ENCODE data around the gene GRAP2.

GRAP2 gene

DNA sequence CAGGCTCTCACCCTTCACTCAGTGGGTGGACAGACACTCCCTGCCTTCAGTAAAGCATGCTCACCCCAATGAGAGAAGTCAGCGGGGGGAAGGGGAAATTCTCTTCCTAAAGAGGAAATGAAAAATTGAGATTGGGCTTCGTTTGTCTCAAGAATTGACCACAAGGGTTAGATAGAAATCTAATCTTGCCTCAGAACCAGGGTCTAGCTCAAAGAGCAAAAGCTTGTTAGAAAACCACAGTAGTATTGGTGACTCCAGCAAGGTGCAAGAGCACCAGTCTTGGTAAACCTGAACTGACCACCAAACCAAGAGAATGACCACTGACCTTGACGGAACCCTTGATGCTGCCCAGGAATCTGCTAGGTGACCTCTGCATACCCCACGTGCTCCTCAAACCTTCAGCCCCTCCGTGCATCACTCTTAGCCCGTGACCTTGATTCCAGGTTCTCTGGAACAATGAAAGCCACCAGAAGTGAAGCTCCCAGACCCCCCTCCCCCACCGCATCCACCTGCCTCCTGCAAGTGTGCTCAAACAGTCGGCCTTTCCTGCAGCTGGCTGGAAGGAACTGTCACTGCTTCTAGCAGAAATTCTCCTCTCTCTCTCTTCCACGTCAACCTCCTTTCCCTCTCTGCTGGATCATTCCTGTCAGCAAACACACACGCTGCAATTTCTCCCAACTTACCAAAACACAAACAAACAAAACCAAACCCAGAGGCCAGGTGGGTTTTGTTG, 56.2 kb downstream of the GRAP2 start:
- no peaks in the 10 kb centered on the region for H3K36me3 ChIP-seq (ENCODE audit: control insufficient read depth, insufficient read depth, low read length)
- H3K27me3 ChIP-seq (ENCODE audit: insufficient read depth, low read length, poor library complexity), result no peaks in the 10 kb centered on the region
- no peaks in the 10 kb centered on the region for H3K79me2 ChIP-seq (ENCODE audit: control insufficient read depth, insufficient read depth, low read length)
- H2AK5ac ChIP-seq (ENCODE audit: low read length), result no peak overlapping the region
- H3K79me1 ChIP-seq (ENCODE audit: low read length), result no peaks in the 10 kb centered on the region
- H3K4me3 ChIP-seq (ENCODE audit: low read length), result no peak overlapping the region
- H2BK5ac ChIP-seq (ENCODE audit: low read length), result no peak overlapping the region
- H3K56ac ChIP-seq (ENCODE audit: low read length), result no peak overlapping the region
- no peak overlapping the region for H2BK120ac ChIP-seq (ENCODE audit: low read depth, low read length)
- DNase-seq, result no peak
- no peak overlapping the region for H2BK15ac ChIP-seq (replicated peaks; ENCODE audit: low read depth)
- H3K9ac ChIP-seq (ENCODE audit: low read length), result no peak overlapping the region
- no peak overlapping the region for H3K4me2 ChIP-seq (ENCODE audit: low read length)
- no peak overlapping the region for H3K27ac ChIP-seq (ENCODE audit: low read depth, low read length)
- no peak overlapping the region for H3K18ac ChIP-seq (ENCODE audit: low read length)
- peaks cover 3% of the 10 kb centered on the region for H3K4me1 ChIP-seq (ENCODE audit: control insufficient read depth, low read depth, low read length)
- no peak overlapping the region for H4K8ac ChIP-seq (ENCODE audit: low read depth, low read length)
- peak overlapping the region; percentile 66 for H3K23ac ChIP-seq (ENCODE audit: low read length)
- 100% methylated on average over 1 of the region's 10 CpGs for WGBS (ENCODE audit: extremely low coverage, insufficient coverage, low lambda C conversion rate)
- no peak overlapping the region for H4K5ac ChIP-seq (ENCODE audit: low read length)
- H3K4ac ChIP-seq (ENCODE audit: low read depth, low read length), result no peak overlapping the region

DNA sequence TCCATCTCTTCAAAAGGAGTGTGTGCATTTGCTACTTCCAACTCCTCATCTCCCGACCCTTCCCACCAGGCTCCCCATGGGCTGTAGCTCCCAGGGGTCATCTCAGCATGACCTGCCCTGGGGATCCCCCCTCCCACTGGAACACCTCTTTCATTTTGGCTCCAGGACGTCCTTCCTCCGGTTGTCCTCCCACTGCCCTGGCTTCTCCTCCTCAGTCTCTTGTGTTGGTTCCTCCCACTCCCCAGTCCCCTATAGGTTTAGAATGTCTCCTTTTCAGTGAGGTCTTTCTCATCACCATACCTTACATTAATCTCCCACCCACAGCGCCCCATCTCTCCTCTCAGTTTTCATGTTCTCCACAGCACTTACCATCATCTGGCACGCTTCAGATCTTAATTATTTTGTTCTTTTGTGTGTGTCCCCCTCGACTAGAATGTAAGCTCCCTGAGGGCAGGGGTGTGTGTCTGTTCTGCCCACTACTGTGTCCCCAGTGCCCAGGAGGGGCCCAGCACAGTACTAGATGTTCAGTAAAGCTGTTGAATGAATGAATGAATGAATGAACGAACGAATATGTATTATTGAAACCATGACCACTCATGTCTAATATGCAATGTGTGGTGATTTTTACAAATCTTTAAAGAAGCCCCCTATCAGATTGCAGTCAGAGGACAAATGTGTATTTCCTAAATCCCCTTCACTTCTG, 57.3 kb downstream of the GRAP2 start:
- Histone ChIP-seq H3K27ac (ENCODE audit: low read depth, low read length) (no peak overlapping the region), H3K9ac (ENCODE audit: low read length) (no peak overlapping the region), H3K79me2 (ENCODE audit: control insufficient read depth, insufficient read depth, low read length) (no peaks in the 10 kb centered on the region), H3K27me3 (ENCODE audit: insufficient read depth, low read length, poor library complexity) (no peaks in the 10 kb centered on the region), H3K4me3 (ENCODE audit: low read length) (no peak overlapping the region), H4K8ac (ENCODE audit: low read depth, low read length) (no peak overlapping the region), H2AK5ac (ENCODE audit: low read length) (no peak overlapping the region), H3K56ac (ENCODE audit: low read length) (no peak overlapping the region), H3K79me1 (ENCODE audit: low read length) (no peaks in the 10 kb centered on the region), H2BK15ac (replicated peaks; ENCODE audit: low read depth) (no peak overlapping the region), H2BK120ac (ENCODE audit: low read depth, low read length) (no peak overlapping the region), H2BK5ac (ENCODE audit: low read length) (no peak overlapping the region), H3K23ac (ENCODE audit: low read length) (no peak overlapping the region), H3K36me3 (ENCODE audit: control insufficient read depth, insufficient read depth, low read length) (no peaks in the 10 kb centered on the region), H3K4me2 (ENCODE audit: low read length) (no peak overlapping the region), H3K4me1 (ENCODE audit: control insufficient read depth, low read depth, low read length) (peaks cover 3% of the 10 kb centered on the region), H3K18ac (ENCODE audit: low read length) (no peak overlapping the region), H4K5ac (ENCODE audit: low read length) (no peak overlapping the region), H3K4ac (ENCODE audit: low read depth, low read length) (no peak overlapping the region)
- DNase-seq, result no peak
- no CpG with 5 or more reads among the region's 8 CpGs for WGBS (ENCODE audit: extremely low coverage, insufficient coverage, low lambda C conversion rate)

DNA sequence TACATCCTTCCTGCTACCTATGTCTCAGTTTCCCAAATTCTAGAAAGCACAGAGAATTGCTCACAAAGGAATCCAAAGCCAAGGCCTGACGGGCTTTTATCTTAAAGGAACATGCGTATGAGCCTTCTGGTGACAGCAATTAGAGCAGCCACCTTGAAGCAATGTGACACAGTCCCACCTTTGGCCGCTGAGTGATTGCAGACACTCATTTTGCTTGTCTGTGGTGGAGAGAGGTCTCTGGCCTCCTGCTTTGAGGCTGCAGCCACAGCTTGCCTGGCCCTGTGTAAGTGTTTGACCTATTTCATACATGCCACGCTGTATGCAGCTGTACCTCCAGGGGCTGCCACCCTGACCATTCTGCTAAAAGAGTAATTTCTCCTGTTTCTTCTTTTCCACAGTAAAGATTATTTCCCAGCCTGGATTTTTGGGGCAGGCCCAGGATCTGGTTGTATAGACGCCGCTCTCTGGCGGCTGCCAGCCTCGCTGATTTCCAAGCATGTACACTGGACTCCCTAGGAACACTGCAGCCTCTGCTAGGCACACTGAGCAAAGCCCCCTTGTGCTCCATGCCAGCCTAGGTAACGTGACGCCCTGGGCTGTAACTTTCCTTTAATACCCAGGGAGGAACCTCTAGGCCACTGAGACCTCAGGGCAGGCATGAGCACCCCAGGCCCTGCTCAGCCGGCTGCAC, 58.2 kb downstream of the GRAP2 start:
- no peak overlapping the region for H4K5ac ChIP-seq (ENCODE audit: low read length)
- no peak overlapping the region for H2BK15ac ChIP-seq (replicated peaks; ENCODE audit: low read depth)
- H3K56ac ChIP-seq (ENCODE audit: low read length), result no peak overlapping the region
- no peaks in the 10 kb centered on the region for H3K79me2 ChIP-seq (ENCODE audit: control insufficient read depth, insufficient read depth, low read length)
- H3K4ac ChIP-seq (ENCODE audit: low read depth, low read length), result no peak overlapping the region
- DNase-seq, result no peak
- no peak overlapping the region for H2BK5ac ChIP-seq (ENCODE audit: low read length)
- no peaks in the 10 kb centered on the region for H3K79me1 ChIP-seq (ENCODE audit: low read length)
- H3K4me3 ChIP-seq (ENCODE audit: low read length), result no peak overlapping the region
- no peak overlapping the region for H3K9ac ChIP-seq (ENCODE audit: low read length)
- H3K27me3 ChIP-seq (ENCODE audit: insufficient read depth, low read length, poor library complexity), result no peaks in the 10 kb centered on the region
- H3K4me2 ChIP-seq (ENCODE audit: low read length), result no peak overlapping the region
- H4K8ac ChIP-seq (ENCODE audit: low read depth, low read length), result no peak overlapping the region
- no peak overlapping the region for H3K27ac ChIP-seq (ENCODE audit: low read depth, low read length)
- no peak overlapping the region for H2BK120ac ChIP-seq (ENCODE audit: low read depth, low read length)
- WGBS (ENCODE audit: extremely low coverage, insufficient coverage, low lambda C conversion rate), result no CpG with 5 or more reads among the region's 11 CpGs
- H3K18ac ChIP-seq (ENCODE audit: low read length), result no peak overlapping the region
- no peaks in the 10 kb centered on the region for H3K36me3 ChIP-seq (ENCODE audit: control insufficient read depth, insufficient read depth, low read length)
- no peak overlapping the region for H3K23ac ChIP-seq (ENCODE audit: low read length)
- peaks cover 3% of the 10 kb centered on the region for H3K4me1 ChIP-seq (ENCODE audit: control insufficient read depth, low read depth, low read length)
- H2AK5ac ChIP-seq (ENCODE audit: low read length), result no peak overlapping the region

DNA sequence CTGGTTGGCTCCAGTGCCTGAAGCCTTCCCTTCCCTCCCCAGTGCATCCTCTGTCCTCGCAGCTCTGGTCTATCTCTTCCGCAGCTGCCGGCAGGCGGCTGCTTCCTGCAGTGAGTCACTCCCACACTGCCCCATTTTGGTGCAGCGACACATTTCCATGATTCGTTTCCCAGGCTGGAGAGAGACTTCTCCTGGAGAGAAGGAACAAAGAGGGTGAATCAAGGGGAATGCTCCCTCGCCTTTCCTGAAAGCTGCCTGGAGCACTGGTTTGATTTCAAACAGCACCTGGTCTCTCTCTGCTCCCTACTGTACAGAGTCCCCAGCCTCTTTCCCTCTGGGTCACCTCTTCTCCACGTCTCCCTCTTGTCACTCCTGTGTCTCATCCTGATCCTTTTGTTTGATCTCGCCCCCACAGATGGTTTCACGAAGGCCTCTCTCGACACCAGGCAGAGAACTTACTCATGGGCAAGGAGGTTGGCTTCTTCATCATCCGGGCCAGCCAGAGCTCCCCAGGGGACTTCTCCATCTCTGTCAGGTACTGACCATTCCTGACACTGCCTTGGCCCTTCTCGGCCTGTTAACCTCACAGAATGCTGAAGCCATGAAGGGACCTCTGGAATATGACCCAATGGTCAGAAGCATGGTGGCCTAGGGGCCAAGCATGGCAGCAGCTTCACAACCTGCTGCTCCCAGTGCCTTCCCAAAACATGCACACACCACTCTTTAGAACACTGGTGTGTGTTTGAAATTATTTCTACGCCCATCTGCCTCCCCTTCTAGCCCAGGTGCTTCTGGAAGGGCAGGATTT, 59.0 kb downstream of the GRAP2 start, which contains the start of gene TMA7B:
TMA7B (plus strand) TSS at position 758 of the 808 bp plus-strand sequence. CDS start 3,978 bp downstream, outside the sequence.
- no peaks in the 10 kb centered on the region for H3K27me3 ChIP-seq (ENCODE audit: insufficient read depth, low read length, poor library complexity)
- no peaks in the 10 kb centered on the region for H3K36me3 ChIP-seq (ENCODE audit: control insufficient read depth, insufficient read depth, low read length)
- no peak within 1 kb of the TSS for H2BK15ac ChIP-seq (replicated peaks; ENCODE audit: low read depth)
- H3K79me1 ChIP-seq (ENCODE audit: low read length), result no peaks in the 10 kb centered on the region
- no peak within 1 kb of the TSS for H3K23ac ChIP-seq (ENCODE audit: low read length)
- no peak within 1 kb of the TSS for H3K27ac ChIP-seq (ENCODE audit: low read depth, low read length)
- peak within 1 kb of the TSS; percentile 12 for H3K56ac ChIP-seq (ENCODE audit: low read length)
- H2BK120ac ChIP-seq (ENCODE audit: low read depth, low read length), result no peak within 1 kb of the TSS
- no peak within 1 kb of the TSS for H2BK5ac ChIP-seq (ENCODE audit: low read length)
- no peak within 1 kb of the TSS for H3K4me3 ChIP-seq (ENCODE audit: low read length)
- no peak within 1 kb of the TSS for H3K4me2 ChIP-seq (ENCODE audit: low read length)
- no CpG with 5 or more reads among the region's 14 CpGs for WGBS (ENCODE audit: extremely low coverage, insufficient coverage, low lambda C conversion rate)
- H2AK5ac ChIP-seq (ENCODE audit: low read length), result peak within 1 kb of the TSS; percentile 49
- H3K4me1 ChIP-seq (ENCODE audit: control insufficient read depth, low read depth, low read length), result peaks cover 3% of the 10 kb centered on the region
- H3K79me2 ChIP-seq (ENCODE audit: control insufficient read depth, insufficient read depth, low read length), result no peaks in the 10 kb centered on the region
- H3K4ac ChIP-seq (ENCODE audit: low read depth, low read length), result no peak within 1 kb of the TSS
- H3K18ac ChIP-seq (ENCODE audit: low read length), result no peak within 1 kb of the TSS
- peak within 1 kb of the TSS; percentile 17 for H3K9ac ChIP-seq (ENCODE audit: low read length)
- H4K5ac ChIP-seq (ENCODE audit: low read length), result no peak within 1 kb of the TSS
- no peak within 1 kb of the TSS for H4K8ac ChIP-seq (ENCODE audit: low read depth, low read length)
- peak; percentile 86 for DNase-seq

DNA sequence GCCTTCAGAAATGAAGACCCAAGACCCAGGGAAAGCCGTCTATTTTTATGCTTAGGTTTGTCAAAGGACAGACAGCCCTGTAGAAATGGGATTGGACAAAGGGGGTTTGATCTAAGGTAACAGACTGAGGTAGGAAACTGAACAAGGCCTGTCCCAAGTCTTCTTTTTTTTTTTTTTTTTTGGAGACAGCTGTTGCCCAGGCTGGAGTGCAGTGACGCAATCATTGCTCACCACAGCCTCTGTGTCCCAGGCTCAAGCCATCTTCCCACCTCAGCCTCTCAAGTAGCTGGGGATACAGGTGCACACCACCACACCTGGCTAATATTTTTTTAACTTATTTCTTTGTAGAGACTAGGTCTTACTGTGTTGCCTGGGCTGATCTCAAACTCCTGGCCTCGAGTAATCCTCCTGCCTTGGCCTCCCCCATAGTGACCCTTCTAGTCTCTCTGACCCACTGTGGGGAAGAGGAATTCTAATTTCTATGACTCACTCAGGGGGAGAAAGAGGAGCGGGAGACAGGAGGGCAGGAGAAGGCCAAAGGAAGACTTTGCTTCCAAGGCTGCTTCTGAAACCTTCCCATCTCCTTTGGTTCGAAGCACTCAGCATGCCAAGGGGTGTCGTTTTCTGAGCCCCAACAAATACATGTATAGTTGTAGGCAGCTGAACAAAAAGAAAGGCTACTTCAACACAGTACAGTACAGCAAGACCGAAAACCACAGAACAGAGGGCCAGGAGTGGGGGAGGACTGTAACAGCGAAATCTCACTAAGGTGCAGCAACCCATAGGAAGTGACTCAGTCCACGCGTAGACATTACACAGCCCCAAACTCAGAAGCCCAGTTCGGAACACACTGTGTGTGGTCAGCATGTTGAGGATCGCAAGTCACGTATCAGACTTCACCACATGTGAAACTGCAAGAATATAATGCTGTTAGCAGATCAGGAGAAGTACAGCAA, 60.2 kb downstream of the GRAP2 start:
- no peak overlapping the region for H4K5ac ChIP-seq (ENCODE audit: low read length)
- H3K4me3 ChIP-seq (ENCODE audit: low read length), result no peak overlapping the region
- H3K23ac ChIP-seq (ENCODE audit: low read length), result no peak overlapping the region
- no peaks in the 10 kb centered on the region for H3K79me2 ChIP-seq (ENCODE audit: control insufficient read depth, insufficient read depth, low read length)
- no peak overlapping the region for H2BK15ac ChIP-seq (replicated peaks; ENCODE audit: low read depth)
- H3K9ac ChIP-seq (ENCODE audit: low read length), result no peak overlapping the region
- no peak overlapping the region for H3K56ac ChIP-seq (ENCODE audit: low read length)
- no peak overlapping the region for H2AK5ac ChIP-seq (ENCODE audit: low read length)
- no peaks in the 10 kb centered on the region for H3K79me1 ChIP-seq (ENCODE audit: low read length)
- no peak overlapping the region for H4K8ac ChIP-seq (ENCODE audit: low read depth, low read length)
- DNase-seq, result no peak
- H2BK120ac ChIP-seq (ENCODE audit: low read depth, low read length), result no peak overlapping the region
- WGBS (ENCODE audit: extremely low coverage, insufficient coverage, low lambda C conversion rate), result no CpG with 5 or more reads among the region's 13 CpGs
- no peak overlapping the region for H3K4me2 ChIP-seq (ENCODE audit: low read length)
- H3K4ac ChIP-seq (ENCODE audit: low read depth, low read length), result no peak overlapping the region
- H3K4me1 ChIP-seq (ENCODE audit: control insufficient read depth, low read depth, low read length), result peaks cover 3% of the 10 kb centered on the region
- H3K18ac ChIP-seq (ENCODE audit: low read length), result no peak overlapping the region
- H3K36me3 ChIP-seq (ENCODE audit: control insufficient read depth, insufficient read depth, low read length), result no peaks in the 10 kb centered on the region
- H3K27me3 ChIP-seq (ENCODE audit: insufficient read depth, low read length, poor library complexity), result no peaks in the 10 kb centered on the region
- no peak overlapping the region for H2BK5ac ChIP-seq (ENCODE audit: low read length)
- no peak overlapping the region for H3K27ac ChIP-seq (ENCODE audit: low read depth, low read length)
